DND-41 (cell line): ENCODE results near the gene TTLL9.

Experiments used
- ATAC-seq: fragments of 200-7000 bp; cut with Tn5 transposase; 3 replicates; pipeline ENCODE4 v1.9.1; 2021; ENCODE audit warnings: low read depth; ENCODE audit not compliant: insufficient read depth
- DNase-seq: peaks from one replicate; pipeline ENCODE4 v3.0.0-alpha.2; 2020
- H2AFZ ChIP-seq: 2 replicates; pipeline ENCODE4 v1.6.0; 2012; ENCODE audit warnings: low read depth, low read length
- H3K27ac ChIP-seq: 2 replicates; pipeline ENCODE4 v1.5.1; 2012; ENCODE audit warnings: low read length, inconsistent platforms
- H3K27me3 ChIP-seq: fragments of 200-600 bp; sonication (generic); 2 replicates; pipeline ENCODE4 v1.6.0; 2012; ENCODE audit warnings: low read length, mild to moderate bottlenecking, inconsistent platforms; ENCODE audit not compliant: insufficient read depth, poor library complexity
- H3K36me3 ChIP-seq: 2 replicates; pipeline ENCODE4 v1.5.1; 2012; ENCODE audit warnings: low read length, inconsistent platforms; ENCODE audit not compliant: insufficient read depth
- H3K4me1 ChIP-seq: 2 replicates; pipeline ENCODE4 v1.5.1; 2012; ENCODE audit warnings: mild to moderate bottlenecking, low read length; ENCODE audit not compliant: insufficient read depth
- H3K4me2 ChIP-seq: 2 replicates; pipeline ENCODE4 v1.6.0; 2012; ENCODE audit warnings: mild to moderate bottlenecking, moderate library complexity, low read length, inconsistent platforms; ENCODE audit not compliant: insufficient read depth
- H3K4me3 ChIP-seq, 2 experiments: fragments of 200-600 bp in 1 of 2; shearing (Covaris generic) in 1 of 2; 2 replicates each; pipeline ENCODE4 v1.5.1; 2012 to 2016; ENCODE audit warnings: inconsistent platforms in 2 of 2, low read length in 2 of 2, mild to moderate bottlenecking in 2 of 2, low read depth in 1 of 2, moderate library complexity in 1 of 2
- H3K79me2 ChIP-seq: 2 replicates; pipeline ENCODE4 v1.6.0; 2012; ENCODE audit warnings: low read length, inconsistent platforms; ENCODE audit not compliant: insufficient read depth
- H3K9ac ChIP-seq: 2 replicates; pipeline ENCODE4 v1.6.0; 2012; ENCODE audit warnings: low read depth, mild to moderate bottlenecking, inconsistent platforms, low read length, moderate library complexity
- H3K9me3 ChIP-seq: 2 replicates; pipeline ENCODE4 v1.5.1; 2012; ENCODE audit warnings: low read length, moderate library complexity, mild to moderate bottlenecking, inconsistent platforms; ENCODE audit not compliant: insufficient read depth, severe bottlenecking
- H4K20me1 ChIP-seq: 2 replicates; pipeline ENCODE4 v1.6.0; 2012; ENCODE audit warnings: low read length; ENCODE audit not compliant: insufficient read depth
- EZH2 ChIP-seq: IDR thresholded peaks from 3 replicates; pipeline ENCODE4 v1.6.1; 2012; ENCODE audit warnings: borderline replicate concordance, low read depth, mild to moderate bottlenecking, moderate library complexity, low read length, inconsistent platforms; ENCODE audit not compliant: severe bottlenecking
- TF ChIP-seq, protein P1 (sequence below): IDR thresholded peaks from 2 replicates; pipeline ENCODE4 v1.5.1; 2012; ENCODE audit warnings: borderline replicate concordance, low read length, moderate library complexity, mild to moderate bottlenecking; ENCODE audit not compliant: poor library complexity, severe bottlenecking; ENCODE audit errors: extremely low read depth

Gene TTLL9

DNA sequence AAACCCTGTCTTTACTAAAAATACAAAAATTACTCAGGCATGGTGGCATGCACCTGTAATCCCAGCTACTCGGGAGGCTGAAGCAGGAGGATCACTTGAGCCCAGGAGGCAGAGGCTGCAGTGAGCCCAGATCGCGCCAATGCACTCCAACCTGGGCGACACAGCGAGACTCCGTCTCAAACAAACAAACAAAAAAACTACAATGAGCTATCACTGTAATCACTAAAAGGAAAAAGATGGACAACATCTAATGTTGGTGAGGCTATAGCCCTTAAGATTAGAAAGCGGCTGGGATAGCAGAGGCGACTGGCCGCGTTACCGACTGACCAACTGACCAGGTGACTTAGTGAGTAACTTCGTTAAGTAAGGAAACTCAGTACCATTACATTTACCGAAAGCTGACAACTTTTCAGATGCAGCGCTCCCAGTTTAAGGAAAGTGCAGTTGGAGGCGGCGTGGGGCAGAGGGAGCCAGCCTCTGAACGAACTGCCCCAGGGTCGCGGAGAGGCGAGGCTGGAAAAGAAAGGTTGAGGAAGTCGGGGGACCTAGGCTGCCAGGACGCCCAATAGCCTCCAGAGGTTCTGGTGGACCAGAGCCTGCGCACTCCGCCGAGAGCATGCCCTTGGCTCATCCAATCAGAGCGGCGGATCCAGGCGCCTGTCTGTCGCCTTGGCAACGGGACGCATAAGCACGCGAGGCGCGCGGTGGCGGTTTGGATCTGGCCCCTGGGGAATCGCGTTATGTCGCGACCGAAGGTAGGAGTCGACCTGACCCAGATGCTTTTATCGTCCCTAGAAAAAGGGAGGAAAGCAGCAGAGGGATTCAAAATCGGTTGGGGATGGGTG, 8.9 kb downstream of the TTLL9 start:
- H3K9me3 ChIP-seq, result no peaks in the 10 kb centered on the region
- peak overlapping the region in 1 of 2 experiments; percentile 55; a peak in 2 of 4 replicates for H3K4me3 ChIP-seq
- DNase-seq (peak; percentile 67), ATAC-seq (peak; percentile 80)
- H3K27ac ChIP-seq, result peak overlapping the region; percentile 42
- no peaks in the 10 kb centered on the region for H3K27me3 ChIP-seq
- H4K20me1 ChIP-seq, result no peaks in the 10 kb centered on the region
- peaks cover 13% of the 10 kb centered on the region for H3K4me1 ChIP-seq
- peak overlapping the region; percentile 45 for H3K9ac ChIP-seq
- peak overlapping the region; percentile 81 for H3K4me2 ChIP-seq
- no peak for TF ChIP-seq EZH2
- TF ChIP-seq, protein P1, sequence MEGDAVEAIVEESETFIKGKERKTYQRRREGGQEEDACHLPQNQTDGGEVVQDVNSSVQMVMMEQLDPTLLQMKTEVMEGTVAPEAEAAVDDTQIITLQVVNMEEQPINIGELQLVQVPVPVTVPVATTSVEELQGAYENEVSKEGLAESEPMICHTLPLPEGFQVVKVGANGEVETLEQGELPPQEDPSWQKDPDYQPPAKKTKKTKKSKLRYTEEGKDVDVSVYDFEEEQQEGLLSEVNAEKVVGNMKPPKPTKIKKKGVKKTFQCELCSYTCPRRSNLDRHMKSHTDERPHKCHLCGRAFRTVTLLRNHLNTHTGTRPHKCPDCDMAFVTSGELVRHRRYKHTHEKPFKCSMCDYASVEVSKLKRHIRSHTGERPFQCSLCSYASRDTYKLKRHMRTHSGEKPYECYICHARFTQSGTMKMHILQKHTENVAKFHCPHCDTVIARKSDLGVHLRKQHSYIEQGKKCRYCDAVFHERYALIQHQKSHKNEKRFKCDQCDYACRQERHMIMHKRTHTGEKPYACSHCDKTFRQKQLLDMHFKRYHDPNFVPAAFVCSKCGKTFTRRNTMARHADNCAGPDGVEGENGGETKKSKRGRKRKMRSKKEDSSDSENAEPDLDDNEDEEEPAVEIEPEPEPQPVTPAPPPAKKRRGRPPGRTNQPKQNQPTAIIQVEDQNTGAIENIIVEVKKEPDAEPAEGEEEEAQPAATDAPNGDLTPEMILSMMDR, result no peak
- H2AFZ ChIP-seq, result peak overlapping the region; percentile 89
- H3K36me3 ChIP-seq, result no peaks in the 10 kb centered on the region
- no peaks in the 10 kb centered on the region for H3K79me2 ChIP-seq

DNA sequence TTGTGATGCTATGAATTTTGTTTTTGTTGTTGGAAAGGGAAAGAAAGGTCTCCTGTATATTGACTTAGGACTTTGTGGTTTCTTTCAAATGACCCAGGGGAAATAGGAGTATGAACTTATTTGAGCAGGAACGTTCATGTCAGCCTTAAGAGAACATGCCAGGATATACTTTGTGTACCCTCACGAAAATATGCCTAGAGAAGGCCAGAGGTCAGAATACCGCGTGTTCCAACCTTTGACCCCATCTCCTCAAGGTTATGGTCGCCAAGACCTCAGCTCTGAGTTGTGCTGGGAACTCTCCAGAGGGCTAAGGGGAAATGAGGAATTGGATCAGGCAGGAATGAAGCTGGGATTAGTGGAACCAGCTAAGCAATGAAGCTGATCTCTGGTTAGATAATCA, 11.5 kb downstream of the TTLL9 start:
- Histone ChIP-seq H3K9me3 (no peaks in the 10 kb centered on the region), H3K27ac (no peak overlapping the region), H3K9ac (no peak overlapping the region), H3K79me2 (no peaks in the 10 kb centered on the region), H3K4me2 (no peak overlapping the region), H3K36me3 (no peaks in the 10 kb centered on the region), H2AFZ (no peak overlapping the region), H3K4me1 (peaks cover 13% of the 10 kb centered on the region), H4K20me1 (no peaks in the 10 kb centered on the region), H3K27me3 (no peaks in the 10 kb centered on the region), H3K4me3 (no peak overlapping the region)
- no peak for DNase-seq
- no peak for ATAC-seq
- TF ChIP-seq EZH2, result no peak
- TF ChIP-seq, protein P1, result no peak

DNA sequence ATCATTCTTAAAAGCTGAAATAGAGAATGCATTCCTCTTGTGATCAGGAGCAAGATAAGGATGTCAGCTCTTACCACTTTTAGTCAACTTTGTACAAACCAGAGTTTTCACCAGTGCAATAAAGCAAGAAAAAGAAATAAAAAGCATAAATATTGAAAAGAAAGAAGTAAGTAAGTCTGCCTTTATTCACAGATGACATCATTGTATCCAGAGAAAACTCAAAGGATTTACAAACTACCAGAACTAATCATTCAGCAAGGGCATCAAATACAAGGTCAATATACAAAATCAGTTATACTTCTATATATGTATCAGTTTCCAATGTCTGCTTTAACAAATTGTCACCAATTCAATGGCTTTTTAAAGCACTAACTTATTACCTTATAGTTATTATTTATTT, 13.4 kb downstream of the TTLL9 start:
- ATAC-seq (no peak), DNase-seq (no peak)
- H3K9ac ChIP-seq, result no peak overlapping the region
- H3K4me2 ChIP-seq, result no peak overlapping the region
- H3K27me3 ChIP-seq, result no peaks in the 10 kb centered on the region
- TF ChIP-seq EZH2, result no peak
- TF ChIP-seq, protein P1, result no peak
- H3K27ac ChIP-seq, result no peak overlapping the region
- H3K79me2 ChIP-seq, result no peaks in the 10 kb centered on the region
- H4K20me1 ChIP-seq, result no peaks in the 10 kb centered on the region
- H3K4me3 ChIP-seq, result no peak overlapping the region
- H3K9me3 ChIP-seq, result no peaks in the 10 kb centered on the region
- H3K36me3 ChIP-seq, result no peaks in the 10 kb centered on the region
- no peak overlapping the region for H2AFZ ChIP-seq
- peaks cover 13% of the 10 kb centered on the region for H3K4me1 ChIP-seq
